GM21526 (cell line): ENCODE data around the gene UNC5C.

Experiments
- ATAC-seq: cut with Tn5 transposase; IDR thresholded peaks from one replicate; pipeline ENCODE4 v1.9.1; 2021; ENCODE audit warnings: moderate library complexity; ENCODE audit not compliant: unreplicated experiment, low FRiP score

Gene UNC5C

GRCh38 chr4:95548738-95549245 lies at the start of gene UNC5C:
Gene UNC5C, minus strand, starts transcription at chr4:95548973.
- no peak for ATAC-seq

DNA sequence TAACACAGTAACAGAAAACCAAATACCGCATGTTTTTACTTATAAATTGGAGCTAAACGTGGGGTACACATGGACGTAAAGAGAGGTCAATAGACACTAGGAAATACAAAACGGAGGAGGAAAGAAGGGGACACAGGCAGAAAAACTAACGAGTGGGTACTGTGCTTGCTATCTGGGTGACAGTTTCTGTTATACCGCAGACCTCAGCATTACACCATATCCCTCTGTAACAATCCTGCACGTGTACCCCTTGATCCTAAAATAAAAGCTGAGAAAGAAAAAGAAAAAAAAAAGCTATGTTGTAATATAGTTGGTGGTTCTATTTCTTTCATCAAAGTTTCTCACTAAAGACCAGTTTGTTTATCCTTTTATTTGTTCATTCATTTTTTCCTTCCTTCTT lies 47.9 kb upstream of the UNC5C start:
- ATAC-seq: no peak

DNA sequence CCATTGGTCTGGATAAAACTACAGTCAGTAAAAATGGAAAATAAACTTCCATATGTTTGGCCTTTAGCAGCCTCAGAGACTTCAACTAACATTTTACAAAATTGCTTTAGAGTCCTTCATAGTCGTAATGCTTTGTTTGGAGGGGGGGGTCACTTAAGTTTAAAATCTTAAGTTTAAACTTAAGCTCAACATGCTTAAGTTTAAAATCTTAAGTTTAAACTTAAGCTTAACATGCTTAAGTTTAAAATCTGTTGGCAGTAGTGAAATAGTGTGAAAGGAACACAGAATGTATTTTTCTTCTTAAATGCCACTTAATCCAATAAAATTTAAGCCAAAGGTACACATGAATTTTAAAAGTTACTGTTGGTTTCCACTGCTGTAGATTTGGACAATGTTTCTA lies 45.9 kb upstream of the UNC5C start:
- no peak for ATAC-seq

GRCh38 chr4:95594013-95594412 lies 45.2 kb upstream of the UNC5C start:
- ATAC-seq: no peak

DNA sequence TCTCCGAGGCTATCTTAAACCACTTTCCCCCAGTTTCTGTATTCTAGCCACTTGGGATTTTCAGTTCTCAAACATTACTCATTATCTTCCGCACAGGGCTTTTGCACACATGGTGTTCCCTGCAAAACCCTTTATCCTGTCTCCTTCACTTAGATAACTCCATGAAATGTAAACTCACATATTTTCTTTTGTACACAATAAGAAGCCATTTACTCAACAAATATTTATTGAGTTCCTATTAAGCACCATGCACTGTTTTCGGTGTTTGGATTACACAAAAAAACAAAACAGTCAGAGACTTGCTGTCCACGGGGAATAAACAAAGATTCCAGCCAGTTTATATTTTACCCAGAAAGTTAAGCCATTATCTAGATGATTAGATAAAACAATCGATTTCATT lies 42.5 kb upstream of the UNC5C start:
- ATAC-seq: no peak

DNA sequence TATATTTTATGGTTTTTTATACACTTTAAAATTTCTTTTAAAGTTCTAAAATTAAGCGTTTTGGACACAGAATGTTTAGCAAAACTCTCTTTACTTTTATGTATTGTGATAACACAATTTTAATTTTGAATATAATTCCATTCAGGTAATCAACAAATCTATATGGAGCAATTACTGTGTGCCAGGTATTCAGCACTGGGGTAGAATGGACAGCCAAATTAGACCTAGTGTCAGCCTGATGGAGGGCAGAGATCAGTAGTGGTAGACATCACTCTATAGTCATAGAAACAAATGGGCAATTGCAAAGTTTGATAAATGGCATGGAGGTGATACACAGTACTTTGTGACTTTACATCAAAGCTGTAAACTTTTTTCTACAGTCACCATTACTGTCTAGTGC lies 41.8 kb upstream of the UNC5C start:
- ATAC-seq: no peak

DNA sequence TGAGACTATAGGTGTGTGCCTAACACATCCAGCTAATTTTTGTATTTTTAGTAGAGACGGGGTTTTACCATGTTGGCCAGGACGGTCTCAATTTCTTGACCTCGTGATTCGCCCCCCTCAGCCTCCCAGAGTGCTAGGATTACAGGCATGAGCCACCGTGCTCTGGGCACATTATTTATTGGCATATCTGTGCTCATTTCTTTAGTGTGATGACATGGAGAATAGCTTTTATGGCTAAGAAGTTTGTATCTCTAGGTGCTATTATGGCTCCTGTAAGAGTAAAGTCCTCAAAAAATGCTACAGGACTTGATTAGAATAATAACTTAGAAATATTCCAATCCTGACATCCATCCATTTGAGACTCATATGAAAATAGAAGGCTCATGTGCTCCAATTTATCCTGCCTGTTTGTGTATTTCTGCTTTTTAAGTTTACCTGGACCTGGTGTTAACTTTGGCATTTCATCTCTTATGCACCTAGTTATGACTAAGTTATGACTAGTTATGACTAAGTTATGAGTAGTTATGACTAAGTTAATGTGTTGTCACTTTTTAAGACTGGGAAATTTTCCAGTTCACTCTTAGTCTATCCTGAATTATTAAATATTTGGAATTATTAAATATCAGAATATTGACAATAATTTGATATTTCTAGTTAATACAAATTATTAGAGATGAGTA lies 36.4 kb upstream of the UNC5C start:
- no peak for ATAC-seq

- ATAC-seq: no peak
Measured at GRCh38 chr4:95580226-95580625, 31.5 kb upstream of the UNC5C start.

- no peak for ATAC-seq
Measured at GRCh38 chr4:95572304-95572991, 23.7 kb upstream of the UNC5C start.

DNA sequence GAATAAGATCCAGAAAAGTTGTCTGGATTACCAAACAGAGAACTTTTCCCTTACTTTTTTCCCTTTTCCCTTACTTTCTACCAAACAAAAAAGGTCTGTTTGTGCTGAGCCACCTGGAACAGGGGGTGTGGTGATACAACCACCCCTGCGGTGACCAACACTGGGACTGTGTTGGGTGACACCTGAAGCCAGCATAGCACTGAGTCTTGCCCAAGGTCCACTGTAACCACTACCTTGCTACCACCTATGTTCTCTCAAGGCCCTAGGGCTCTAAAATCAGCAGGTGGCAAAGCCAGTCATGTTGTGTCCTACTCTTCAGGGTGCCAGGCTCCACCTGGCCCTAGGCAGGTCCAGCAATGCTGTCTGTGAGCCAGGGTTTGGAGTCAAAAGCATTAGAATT lies 22.8 kb upstream of the UNC5C start:
- ATAC-seq: no peak

- no peak for ATAC-seq
Measured at GRCh38 chr4:95563638-95564337, 15.0 kb upstream of the UNC5C start.

- ATAC-seq: no peak
Measured at GRCh38 chr4:95560774-95561173, 12.0 kb upstream of the UNC5C start.

GRCh38 chr4:95556207-95556859 lies 7.6 kb upstream of the UNC5C start:
- ATAC-seq: no peak

DNA sequence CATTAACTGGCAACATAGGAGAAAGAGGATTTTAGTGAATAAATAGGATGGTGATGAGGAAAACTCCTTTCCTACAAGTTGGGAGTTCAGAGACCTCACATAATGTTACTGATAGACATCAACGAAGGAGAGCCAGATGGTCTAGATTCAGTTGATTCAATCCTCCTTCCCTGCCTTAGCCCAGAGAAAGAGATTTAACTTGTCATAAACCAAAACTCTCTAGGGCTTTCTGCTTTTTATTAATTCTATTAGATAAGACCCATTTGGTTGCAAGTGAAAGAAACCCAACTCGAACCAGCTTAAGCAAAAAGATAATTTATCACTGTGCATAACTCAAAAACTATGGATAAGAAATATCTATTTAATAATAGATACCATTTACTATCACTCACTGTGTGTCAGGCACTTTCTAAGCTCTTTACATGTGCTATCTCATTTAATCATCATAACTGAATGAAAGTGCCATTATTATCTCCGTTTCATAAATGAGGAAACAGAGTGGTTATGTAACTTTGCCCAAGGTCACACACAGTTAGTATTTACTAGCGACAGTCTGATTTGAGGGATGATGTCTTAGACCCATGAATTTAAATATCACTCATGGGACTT lies 4.3 kb upstream of the UNC5C start:
- ATAC-seq: no peak

GRCh38 chr4:95551653-95552052 lies 2.9 kb upstream of the UNC5C start:
- no peak for ATAC-seq

- ATAC-seq: no peak
Measured at GRCh38 chr4:95550115-95550987, 1.6 kb upstream of the UNC5C start.

DNA sequence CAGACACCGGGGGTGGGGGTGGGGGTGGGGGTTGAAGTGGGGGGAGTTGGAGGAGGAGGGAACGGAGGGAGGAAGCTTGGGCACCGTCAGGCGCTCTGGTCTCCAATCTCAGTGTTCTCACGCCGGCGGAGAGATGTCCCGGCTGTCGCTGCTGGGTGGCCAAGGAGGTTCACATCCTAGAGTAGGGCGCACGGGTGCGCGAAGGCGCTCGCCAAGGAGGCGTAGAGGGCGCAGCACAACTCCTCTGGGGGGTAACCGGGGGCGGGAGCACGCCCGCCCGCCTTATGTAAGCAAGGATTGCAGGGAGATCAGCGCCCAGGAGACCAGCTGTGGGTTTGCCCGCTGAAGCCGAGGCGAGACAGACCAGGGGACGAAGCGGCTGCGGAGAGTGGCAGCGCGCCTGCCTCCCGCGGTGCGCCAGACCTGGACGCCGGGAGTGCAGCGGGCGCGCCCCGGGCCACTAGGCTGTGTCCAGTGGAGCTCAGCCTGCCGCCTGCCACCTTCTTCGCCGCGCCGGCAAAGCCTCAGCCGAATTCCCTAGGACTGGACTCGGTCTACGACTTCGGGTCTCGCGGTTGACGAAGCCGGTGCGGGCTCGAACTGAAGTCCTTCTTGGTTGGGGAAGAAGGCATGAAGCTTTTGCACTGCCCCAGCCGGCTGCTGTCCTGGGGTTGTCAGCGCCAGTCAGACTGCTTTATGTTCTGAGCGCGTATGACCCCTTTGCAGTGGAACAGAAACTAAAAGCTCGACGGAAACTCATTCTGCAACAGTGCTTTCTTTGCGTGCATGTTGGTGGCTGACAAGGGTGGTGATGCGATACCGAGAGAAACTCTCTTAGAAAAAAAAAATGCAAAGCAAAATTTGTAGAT lies 707 bp upstream of the UNC5C start:
- peak; percentile 96 for ATAC-seq

- ATAC-seq: no peak
Measured at GRCh38 chr4:95547715-95548471, 880 bp downstream of the UNC5C start.
